CD4-positive, alpha-beta T cell (primary cell): ENCODE data around the gene SLC17A8. TPM values are rescaled to one million over a fixed set of nuclear protein-coding genes. Genes with fewer than 3 reads are reported as not detected.

Source experiments
- ATAC-seq: fragments of 200-7000 bp; cut with Tn5 transposase; one replicate; pipeline ENCODE4 v1.10.0; 2022; ENCODE audit warnings: mild to moderate bottlenecking; ENCODE audit not compliant: poor library complexity
- CTCF ChIA-PET: fragments of 350-600 bp; sonication (Branson Sonifier 250); formaldehyde crosslinking; loops from one replicate; lab custom pipeline; 2021; ENCODE audit warnings: antibody characterized with exemption, inconsistent platforms; lab: Charles Lee
- POLR2A ChIA-PET: fragments of 350-600 bp; sonication (Branson Sonifier 250); formaldehyde crosslinking; loops from one replicate; lab custom pipeline; 2021; ENCODE audit warnings: antibody characterized with exemption, inconsistent platforms; lab: Charles Lee
- DNase-seq, 14 experiments: peaks; one replicate each; pipeline ENCODE4 v3.0.0-alpha.2; 2013 to 2020; ENCODE audit warnings: mixed read lengths in 2 of 14
- H3K27ac ChIP-seq, 2 donors: one replicate each; pipeline versions ENCODE4 v1.5.1 to v1.7.0; 2013; ENCODE audit warnings: low read length in 2 of 2, low read depth in 1 of 2, mild to moderate bottlenecking in 1 of 2
- H3K27me3 ChIP-seq, 2 experiments: 1 replicate in 1 of 2; 2 replicates in 1 of 2; pipeline versions ENCODE4 v1.6.1 to v1.7.0; 2013; ENCODE audit warnings: low read length in 2 of 2, control low read depth in 1 of 2, mild to moderate bottlenecking in 1 of 2, moderate library complexity in 1 of 2; ENCODE audit not compliant: insufficient read depth in 2 of 2, control insufficient read depth in 1 of 2
- H3K36me3 ChIP-seq: one replicate; pipeline ENCODE4 v1.6.1; 2013; ENCODE audit warnings: low read length, control low read depth; ENCODE audit not compliant: insufficient read depth
- H3K4me1 ChIP-seq: one replicate; pipeline ENCODE4 v1.6.1; 2013; ENCODE audit warnings: low read length, control low read depth; ENCODE audit not compliant: insufficient read depth
- H3K4me3 ChIP-seq: one replicate; pipeline ENCODE4 v1.5.1; 2013; ENCODE audit warnings: mild to moderate bottlenecking, low read length, moderate library complexity
- H3K9me3 ChIP-seq, 2 experiments: 1 replicate in 1 of 2; 2 replicates in 1 of 2; pipeline versions ENCODE4 v1.6.1 to v1.7.0; 2013; ENCODE audit warnings: low read length in 2 of 2, mild to moderate bottlenecking in 2 of 2, control low read depth in 1 of 2, moderate library complexity in 1 of 2; ENCODE audit not compliant: control insufficient read depth in 1 of 2, insufficient read depth in 1 of 2
- H3K27ac Mint-ChIP-seq: one replicate; pipeline ENCODE4 v1.8.0; 2020; ENCODE audit warnings: mixed read lengths
- H3K27me3 Mint-ChIP-seq: one replicate; pipeline ENCODE4 v1.8.0; 2021; ENCODE audit warnings: mixed read lengths
- H3K36me3 Mint-ChIP-seq: one replicate; pipeline ENCODE4 v1.8.0; 2021; ENCODE audit warnings: low read depth, mixed read lengths
- H3K4me1 Mint-ChIP-seq: one replicate; pipeline ENCODE4 v1.8.0; 2021; ENCODE audit warnings: low read depth, mixed read lengths
- H3K4me3 Mint-ChIP-seq: one replicate; pipeline ENCODE4 v1.8.0; 2020; ENCODE audit warnings: mild to moderate bottlenecking, mixed read lengths
- H3K9me3 Mint-ChIP-seq: one replicate; pipeline ENCODE4 v1.8.0; 2020; ENCODE audit warnings: mixed read lengths
- intact Hi-C, 2 experiments: fragments of 100-400 bp; cut with DNase I in 1 of 2; cut with micrococcal nuclease in 1 of 2; formaldehyde crosslinking; loops; one replicate each; pipeline versions ENCODE4 v1.15.1 to v1.9.0; 2023 to 2025; cut with DNase I, micrococcal nuclease
- total RNA-seq, 174 experiments: library from RNA in 2 of 174; stranded (reverse) in 2 of 174; gene quantifications; one replicate each; pipeline ENCODE4 v1.2.3 and lab custom pipeline; 2021 to 2026
- TF ChIP-seq, protein P1 (sequence below): fragments of 200-600 bp; IDR thresholded peaks from one replicate; pipeline ENCODE4 v1.8.0; 2022; ENCODE audit warnings: antibody characterized with exemption, mild to moderate bottlenecking

The SLC17A8 gene
- total RNA-seq, 2 experiments from 2014 or later = not detected

DNA sequence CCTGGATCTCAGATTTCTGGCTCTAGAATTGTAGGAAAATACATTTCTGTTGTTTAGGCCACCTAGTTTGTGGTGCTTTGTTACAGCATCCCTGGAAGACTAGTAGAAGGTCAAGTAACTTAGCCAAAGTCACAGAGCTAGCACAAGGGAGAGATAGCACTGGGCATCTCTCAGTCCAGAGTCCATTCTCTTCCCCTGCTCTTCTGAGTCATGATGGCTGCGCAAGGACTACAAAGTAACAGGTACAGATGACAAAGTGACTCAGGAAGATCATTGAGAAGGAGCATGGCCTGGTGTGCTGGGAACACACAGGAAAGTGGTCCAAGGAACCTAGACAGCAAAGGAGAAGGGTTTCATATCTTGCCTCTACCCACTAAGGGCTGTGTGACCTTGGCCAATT, 19.3 kb downstream of the SLC17A8 start:
- Histone ChIP-seq H3K27ac (no peak overlapping the region), H3K4me3 (no peak overlapping the region), H3K9me3 (no peaks in the 10 kb centered on the region), H3K4me1 (no peaks in the 10 kb centered on the region), H3K27me3 (peaks cover 0 to 2% of the 10 kb centered on the region in 2 experiments), H3K36me3 (no peaks in the 10 kb centered on the region)
- no peak overlapping the region for H3K4me3 Mint-ChIP-seq
- intact Hi-C loops = no loop called here
- no peak overlapping the region for H3K27ac Mint-ChIP-seq
- peaks cover 3% of the 10 kb centered on the region for H3K27me3 Mint-ChIP-seq
- no peak for ATAC-seq
- no peaks in the 10 kb centered on the region for H3K36me3 Mint-ChIP-seq
- no peaks in the 10 kb centered on the region for H3K4me1 Mint-ChIP-seq
- TF ChIP-seq, protein P1, sequence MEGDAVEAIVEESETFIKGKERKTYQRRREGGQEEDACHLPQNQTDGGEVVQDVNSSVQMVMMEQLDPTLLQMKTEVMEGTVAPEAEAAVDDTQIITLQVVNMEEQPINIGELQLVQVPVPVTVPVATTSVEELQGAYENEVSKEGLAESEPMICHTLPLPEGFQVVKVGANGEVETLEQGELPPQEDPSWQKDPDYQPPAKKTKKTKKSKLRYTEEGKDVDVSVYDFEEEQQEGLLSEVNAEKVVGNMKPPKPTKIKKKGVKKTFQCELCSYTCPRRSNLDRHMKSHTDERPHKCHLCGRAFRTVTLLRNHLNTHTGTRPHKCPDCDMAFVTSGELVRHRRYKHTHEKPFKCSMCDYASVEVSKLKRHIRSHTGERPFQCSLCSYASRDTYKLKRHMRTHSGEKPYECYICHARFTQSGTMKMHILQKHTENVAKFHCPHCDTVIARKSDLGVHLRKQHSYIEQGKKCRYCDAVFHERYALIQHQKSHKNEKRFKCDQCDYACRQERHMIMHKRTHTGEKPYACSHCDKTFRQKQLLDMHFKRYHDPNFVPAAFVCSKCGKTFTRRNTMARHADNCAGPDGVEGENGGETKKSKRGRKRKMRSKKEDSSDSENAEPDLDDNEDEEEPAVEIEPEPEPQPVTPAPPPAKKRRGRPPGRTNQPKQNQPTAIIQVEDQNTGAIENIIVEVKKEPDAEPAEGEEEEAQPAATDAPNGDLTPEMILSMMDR = no peak
- CTCF ChIA-PET = no interaction called here
- no peaks in the 10 kb centered on the region for H3K9me3 Mint-ChIP-seq
- no peak for DNase-seq
- POLR2A ChIA-PET = no interaction called here

DNA sequence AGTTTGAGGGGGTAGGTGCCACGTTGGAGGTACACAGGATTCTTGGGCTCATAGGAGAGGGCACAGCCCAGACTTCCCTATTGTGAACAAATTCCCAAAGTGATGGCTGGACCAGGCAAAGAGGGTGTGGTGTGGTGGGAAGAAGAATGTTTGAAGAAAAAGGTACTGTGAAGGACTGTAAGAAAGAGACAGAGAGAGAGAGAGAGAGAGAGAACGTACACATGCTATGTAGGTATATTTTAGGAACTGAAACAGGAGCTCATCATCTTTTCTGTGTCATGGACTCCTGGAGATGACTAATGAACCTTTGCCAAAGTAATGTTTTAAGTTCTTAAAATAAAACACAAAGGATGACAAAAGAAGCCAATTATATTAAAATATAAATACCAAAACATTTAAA, 24.5 kb downstream of the SLC17A8 start:
- Histone ChIP-seq H3K36me3 (no peaks in the 10 kb centered on the region), H3K4me3 (no peak overlapping the region), H3K27ac (no peak overlapping the region), H3K4me1 (no peaks in the 10 kb centered on the region), H3K27me3 (no peaks in the 10 kb centered on the region), H3K9me3 (no peaks in the 10 kb centered on the region)
- H3K27me3 Mint-ChIP-seq = peaks cover 3% of the 10 kb centered on the region
- TF ChIP-seq, protein P1 = no peak
- H3K4me3 Mint-ChIP-seq = no peak overlapping the region
- ATAC-seq = no peak
- no peak for DNase-seq
- H3K27ac Mint-ChIP-seq = no peak overlapping the region
- intact Hi-C loops = no loop called here
- H3K4me1 Mint-ChIP-seq = no peaks in the 10 kb centered on the region
- no peaks in the 10 kb centered on the region for H3K9me3 Mint-ChIP-seq
- CTCF ChIA-PET = no interaction called here
- POLR2A ChIA-PET = no interaction called here
- no peaks in the 10 kb centered on the region for H3K36me3 Mint-ChIP-seq

DNA sequence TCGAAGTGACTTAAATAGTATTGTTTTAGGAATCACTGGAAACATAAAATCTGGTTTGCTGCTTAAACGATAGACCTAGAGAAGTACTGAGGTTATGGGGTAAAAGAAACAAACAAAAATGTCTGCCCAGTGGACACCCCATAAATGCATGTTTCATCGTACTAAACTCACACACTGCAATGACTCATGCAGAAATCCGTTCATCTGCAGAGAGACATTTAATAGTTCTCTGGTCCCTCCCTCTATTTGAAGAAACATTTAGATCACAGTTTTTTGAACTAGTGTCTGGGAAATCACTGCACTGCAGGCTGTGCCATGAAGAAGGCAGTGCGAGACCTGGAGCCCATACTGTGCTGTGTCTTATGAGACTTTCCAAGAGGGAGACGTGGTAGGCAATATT, 25.5 kb downstream of the SLC17A8 start:
- no peak overlapping the region for H3K4me3 Mint-ChIP-seq
- Histone ChIP-seq H3K9me3 (no peaks in the 10 kb centered on the region), H3K27me3 (no peaks in the 10 kb centered on the region), H3K27ac (no peak overlapping the region), H3K36me3 (no peaks in the 10 kb centered on the region), H3K4me3 (no peak overlapping the region), H3K4me1 (no peaks in the 10 kb centered on the region)
- intact Hi-C loops = no loop called here
- no peak overlapping the region for H3K27ac Mint-ChIP-seq
- ATAC-seq (no peak), DNase-seq (no peak)
- no peaks in the 10 kb centered on the region for H3K4me1 Mint-ChIP-seq
- TF ChIP-seq, protein P1 = no peak
- no peaks in the 10 kb centered on the region for H3K36me3 Mint-ChIP-seq
- no peaks in the 10 kb centered on the region for H3K9me3 Mint-ChIP-seq
- H3K27me3 Mint-ChIP-seq = peaks cover 3% of the 10 kb centered on the region
- POLR2A ChIA-PET = no interaction called here
- CTCF ChIA-PET = no interaction called here
